ENCODE measurements around the gene PHF21B. TPM values are rescaled to one million over a fixed set of nuclear protein-coding genes. Genes with fewer than 3 reads are reported as not detected.
"Not testable (repeated sequence)": the region's sequence is repeated elsewhere in the genome, so short reads cannot be mapped to it uniquely, and the experiment has no call there.

The PHF21B gene
- total RNA-seq, 1 donor = not detected

GRCh38 chr22:44869196-44869595 is 140.6 kb downstream of the PHF21B start:
- no peak overlapping the region for H3K4me3 ChIP-seq (ENCODE audit: low read length)
- H3K27me3 ChIP-seq (ENCODE audit: insufficient read depth, low read length) = no peaks in the 10 kb centered on the region
- no peaks in the 10 kb centered on the region for H3K4me1 ChIP-seq (ENCODE audit: insufficient read depth, low read length)
- no peaks in the 10 kb centered on the region for H3K9me3 ChIP-seq (ENCODE audit: low read depth, low read length)

- H3K27me3 ChIP-seq (ENCODE audit: insufficient read depth, low read length) = no peaks in the 10 kb centered on the region
- no peaks in the 10 kb centered on the region for H3K4me1 ChIP-seq (ENCODE audit: insufficient read depth, low read length)
- H3K4me3 ChIP-seq (ENCODE audit: low read length) = no peak overlapping the region
- no peaks in the 10 kb centered on the region for H3K9me3 ChIP-seq (ENCODE audit: low read depth, low read length)
Measured at GRCh38 chr22:44865193-44866057, 144.4 kb downstream of the PHF21B start.

GRCh38 chr22:44862981-44863860 is 146.6 kb downstream of the PHF21B start:
- Histone ChIP-seq H3K4me3 (ENCODE audit: low read length) (no peak overlapping the region), H3K4me1 (ENCODE audit: insufficient read depth, low read length) (no peaks in the 10 kb centered on the region), H3K27me3 (ENCODE audit: insufficient read depth, low read length) (no peaks in the 10 kb centered on the region), H3K9me3 (ENCODE audit: low read depth, low read length) (no peaks in the 10 kb centered on the region)

- Histone ChIP-seq H3K9me3 (ENCODE audit: low read depth, low read length) (no peaks in the 10 kb centered on the region), H3K4me3 (ENCODE audit: low read length) (no peak overlapping the region), H3K27me3 (ENCODE audit: insufficient read depth, low read length) (no peaks in the 10 kb centered on the region), H3K4me1 (ENCODE audit: insufficient read depth, low read length) (no peaks in the 10 kb centered on the region)
Measured at GRCh38 chr22:44862281-44862680, 147.5 kb downstream of the PHF21B start.

- no peaks in the 10 kb centered on the region for H3K9me3 ChIP-seq (ENCODE audit: low read depth, low read length)
- no peak overlapping the region for H3K4me3 ChIP-seq (ENCODE audit: low read length)
- no peaks in the 10 kb centered on the region for H3K27me3 ChIP-seq (ENCODE audit: insufficient read depth, low read length)
- H3K4me1 ChIP-seq (ENCODE audit: insufficient read depth, low read length) = no peaks in the 10 kb centered on the region
Measured at GRCh38 chr22:44861245-44861644, 148.6 kb downstream of the PHF21B start.

- no peak overlapping the region for H3K4me3 ChIP-seq (ENCODE audit: low read length)
- H3K27me3 ChIP-seq (ENCODE audit: insufficient read depth, low read length) = no peaks in the 10 kb centered on the region
- no peaks in the 10 kb centered on the region for H3K4me1 ChIP-seq (ENCODE audit: insufficient read depth, low read length)
- no peaks in the 10 kb centered on the region for H3K9me3 ChIP-seq (ENCODE audit: low read depth, low read length)
Measured at GRCh38 chr22:44860311-44860710, 149.5 kb downstream of the PHF21B start.

- no peak overlapping the region for H3K4me3 ChIP-seq (ENCODE audit: low read length)
- H3K27me3 ChIP-seq (ENCODE audit: insufficient read depth, low read length) = no peaks in the 10 kb centered on the region
- H3K4me1 ChIP-seq (ENCODE audit: insufficient read depth, low read length) = no peaks in the 10 kb centered on the region
- no peaks in the 10 kb centered on the region for H3K9me3 ChIP-seq (ENCODE audit: low read depth, low read length)
Measured at GRCh38 chr22:44859641-44860040, 150.2 kb downstream of the PHF21B start.

GRCh38 chr22:44858819-44859218 is 151.0 kb downstream of the PHF21B start:
- not testable (repeated sequence) for H3K27me3 ChIP-seq (ENCODE audit: insufficient read depth, low read length); H3K9me3 ChIP-seq (ENCODE audit: low read depth, low read length); H3K4me3 ChIP-seq (ENCODE audit: low read length); H3K4me1 ChIP-seq (ENCODE audit: insufficient read depth, low read length)

- Histone ChIP-seq H3K9me3 (ENCODE audit: low read depth, low read length) (no peaks in the 10 kb centered on the region), H3K27me3 (ENCODE audit: insufficient read depth, low read length) (no peaks in the 10 kb centered on the region), H3K4me1 (ENCODE audit: insufficient read depth, low read length) (no peaks in the 10 kb centered on the region), H3K4me3 (ENCODE audit: low read length) (no peak overlapping the region)
Measured at GRCh38 chr22:44855855-44856254, 153.9 kb downstream of the PHF21B start.

GRCh38 chr22:44854641-44855040 is 155.2 kb downstream of the PHF21B start:
- not testable (repeated sequence) for H3K27me3 ChIP-seq (ENCODE audit: insufficient read depth, low read length); H3K9me3 ChIP-seq (ENCODE audit: low read depth, low read length); H3K4me3 ChIP-seq (ENCODE audit: low read length); H3K4me1 ChIP-seq (ENCODE audit: insufficient read depth, low read length)

- H3K27me3 ChIP-seq (ENCODE audit: insufficient read depth, low read length) = no peaks in the 10 kb centered on the region
- no peaks in the 10 kb centered on the region for H3K9me3 ChIP-seq (ENCODE audit: low read depth, low read length)
- no peak overlapping the region for H3K4me3 ChIP-seq (ENCODE audit: low read length)
- H3K4me1 ChIP-seq (ENCODE audit: insufficient read depth, low read length) = no peaks in the 10 kb centered on the region
Measured at GRCh38 chr22:44850946-44851345, 158.9 kb downstream of the PHF21B start.

- Histone ChIP-seq H3K9me3 (ENCODE audit: low read depth, low read length) (no peaks in the 10 kb centered on the region), H3K4me3 (ENCODE audit: low read length) (no peak overlapping the region), H3K4me1 (ENCODE audit: insufficient read depth, low read length) (no peaks in the 10 kb centered on the region), H3K27me3 (ENCODE audit: insufficient read depth, low read length) (no peaks in the 10 kb centered on the region)
Measured at GRCh38 chr22:44848791-44849420, 160.9 kb downstream of the PHF21B start.

GRCh38 chr22:44848296-44848741 is 161.5 kb downstream of the PHF21B start:
- Histone ChIP-seq H3K4me3 (ENCODE audit: low read length) (no peak overlapping the region), H3K27me3 (ENCODE audit: insufficient read depth, low read length) (no peaks in the 10 kb centered on the region), H3K9me3 (ENCODE audit: low read depth, low read length) (no peaks in the 10 kb centered on the region), H3K4me1 (ENCODE audit: insufficient read depth, low read length) (no peaks in the 10 kb centered on the region)

GRCh38 chr22:44847892-44848291 is 161.9 kb downstream of the PHF21B start:
- Histone ChIP-seq H3K27me3 (ENCODE audit: insufficient read depth, low read length) (no peaks in the 10 kb centered on the region), H3K9me3 (ENCODE audit: low read depth, low read length) (no peaks in the 10 kb centered on the region), H3K4me1 (ENCODE audit: insufficient read depth, low read length) (no peaks in the 10 kb centered on the region), H3K4me3 (ENCODE audit: low read length) (no peak overlapping the region)

GRCh38 chr22:44847380-44847779 is 162.4 kb downstream of the PHF21B start:
- H3K4me3 ChIP-seq (ENCODE audit: low read length) = no peak overlapping the region
- H3K27me3 ChIP-seq (ENCODE audit: insufficient read depth, low read length) = no peaks in the 10 kb centered on the region
- H3K9me3 ChIP-seq (ENCODE audit: low read depth, low read length) = no peaks in the 10 kb centered on the region
- no peaks in the 10 kb centered on the region for H3K4me1 ChIP-seq (ENCODE audit: insufficient read depth, low read length)

All from mononuclear cell (primary cell).